ENCODE measurements around the gene GPR27.

DNA sequence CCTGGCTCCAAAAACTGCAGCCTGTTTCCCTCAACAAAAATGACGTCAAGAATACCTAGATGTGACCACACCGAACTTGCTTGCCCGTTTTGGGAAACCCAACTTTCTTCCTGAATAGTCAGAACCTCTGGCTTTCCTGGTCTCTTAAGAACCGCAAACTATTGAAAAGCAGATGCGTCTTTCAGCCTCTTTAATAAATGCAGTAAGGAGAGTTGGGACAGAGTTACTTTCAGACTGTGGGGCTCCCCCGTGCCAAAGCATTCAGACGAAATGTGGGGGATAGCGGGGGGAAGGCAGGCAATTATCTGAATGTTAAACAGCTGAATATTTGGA is 32.5 kb downstream of the GPR27 start:
- no peak for TF ChIP-seq POLR2A (IDR thresholded peaks at IDR 0.05)
- TF ChIP-seq, protein P1, sequence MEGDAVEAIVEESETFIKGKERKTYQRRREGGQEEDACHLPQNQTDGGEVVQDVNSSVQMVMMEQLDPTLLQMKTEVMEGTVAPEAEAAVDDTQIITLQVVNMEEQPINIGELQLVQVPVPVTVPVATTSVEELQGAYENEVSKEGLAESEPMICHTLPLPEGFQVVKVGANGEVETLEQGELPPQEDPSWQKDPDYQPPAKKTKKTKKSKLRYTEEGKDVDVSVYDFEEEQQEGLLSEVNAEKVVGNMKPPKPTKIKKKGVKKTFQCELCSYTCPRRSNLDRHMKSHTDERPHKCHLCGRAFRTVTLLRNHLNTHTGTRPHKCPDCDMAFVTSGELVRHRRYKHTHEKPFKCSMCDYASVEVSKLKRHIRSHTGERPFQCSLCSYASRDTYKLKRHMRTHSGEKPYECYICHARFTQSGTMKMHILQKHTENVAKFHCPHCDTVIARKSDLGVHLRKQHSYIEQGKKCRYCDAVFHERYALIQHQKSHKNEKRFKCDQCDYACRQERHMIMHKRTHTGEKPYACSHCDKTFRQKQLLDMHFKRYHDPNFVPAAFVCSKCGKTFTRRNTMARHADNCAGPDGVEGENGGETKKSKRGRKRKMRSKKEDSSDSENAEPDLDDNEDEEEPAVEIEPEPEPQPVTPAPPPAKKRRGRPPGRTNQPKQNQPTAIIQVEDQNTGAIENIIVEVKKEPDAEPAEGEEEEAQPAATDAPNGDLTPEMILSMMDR (IDR thresholded peaks at IDR 0.05) = no peak
